OCI-M2 (cell line): Measurements from ENCODE around the gene GET3.
A peak's percentile ranks its signal among the peaks of the same experiment; 100 is the strongest.
"Not testable (repeated sequence)": the region's sequence is repeated elsewhere in the genome, so short reads cannot be mapped to it uniquely, and the experiment has no call there.

ENCODE experiments used
- DNase-seq: peaks from one replicate; lab custom pipeline; 2025; ENCODE audit not compliant: unreplicated experiment; lab: John Stamatoyannopoulos, UW

GET3 gene

GRCh38 chr19:12715102-12715501 lies 22.2 kb upstream of the GET3 start:
- no peak for DNase-seq

GRCh38 chr19:12715929-12716328 lies 21.4 kb upstream of the GET3 start:
- no peak for DNase-seq

- no peak for DNase-seq
Observed at GRCh38 chr19:12720296-12720695, 17.0 kb upstream of the GET3 start.

- DNase-seq, result no peak
Observed at GRCh38 chr19:12720851-12721655, 16.2 kb upstream of the GET3 start.

- no peak for DNase-seq
Observed at GRCh38 chr19:12721656-12722565, 15.4 kb upstream of the GET3 start.

- DNase-seq, result peak; percentile 99
Observed at GRCh38 chr19:12722566-12723380, 14.5 kb upstream of the GET3 start.

GRCh38 chr19:12723381-12723640 lies 14.0 kb upstream of the GET3 start:
- no peak for DNase-seq

- DNase-seq, result peak; percentile 97
Observed at GRCh38 chr19:12723641-12724426, 13.5 kb upstream of the GET3 start, which contains the start of gene TNPO2. Gene TNPO2 (minus strand): TSS chr19:12723932. CDS start chr19:12720977, 2,955 bp downstream.

- not testable (repeated sequence) for DNase-seq
Observed at GRCh38 chr19:12725612-12726011, 11.7 kb upstream of the GET3 start.

- DNase-seq, result no peak
Observed at GRCh38 chr19:12726988-12727316, 10.3 kb upstream of the GET3 start.

- no peak for DNase-seq
Observed at GRCh38 chr19:12727745-12728433, 9.4 kb upstream of the GET3 start.

- no peak for DNase-seq
Observed at GRCh38 chr19:12730064-12730463, 7.2 kb upstream of the GET3 start.

GRCh38 chr19:12731337-12731736 lies 6.0 kb upstream of the GET3 start:
- DNase-seq, result no peak

GRCh38 chr19:12733369-12734214 lies 3.7 kb upstream of the GET3 start:
- no peak for DNase-seq

GRCh38 chr19:12737835-12738351 lies 596 bp downstream of the GET3 start:
- no peak for DNase-seq

- DNase-seq, result no peak
Observed at GRCh38 chr19:12745166-12745897, 8.0 kb downstream of the GET3 start.

- no peak for DNase-seq
Observed at GRCh38 chr19:12748489-12748888, 11.2 kb downstream of the GET3 start.

- DNase-seq, result no peak
Observed at GRCh38 chr19:12749938-12750521, 12.7 kb downstream of the GET3 start.
